Neural progenitor cell (in vitro differentiated cells): ENCODE data around the gene DYNLRB1.

Experiments used
- CTCF ChIP-seq: fragments of 200-600 bp; sonication (generic); IDR thresholded peaks from 2 replicates; pipeline ENCODE4 v1.5.1; 2017; ENCODE audit warnings: antibody characterized with exemption, mild to moderate bottlenecking
- EZH2 ChIP-seq: fragments of 200-600 bp; sonication (generic); IDR thresholded peaks from 2 replicates; pipeline ENCODE4 v1.6.1; 2017; ENCODE audit warnings: antibody characterized with exemption, mild to moderate bottlenecking, moderate library complexity

DNA sequence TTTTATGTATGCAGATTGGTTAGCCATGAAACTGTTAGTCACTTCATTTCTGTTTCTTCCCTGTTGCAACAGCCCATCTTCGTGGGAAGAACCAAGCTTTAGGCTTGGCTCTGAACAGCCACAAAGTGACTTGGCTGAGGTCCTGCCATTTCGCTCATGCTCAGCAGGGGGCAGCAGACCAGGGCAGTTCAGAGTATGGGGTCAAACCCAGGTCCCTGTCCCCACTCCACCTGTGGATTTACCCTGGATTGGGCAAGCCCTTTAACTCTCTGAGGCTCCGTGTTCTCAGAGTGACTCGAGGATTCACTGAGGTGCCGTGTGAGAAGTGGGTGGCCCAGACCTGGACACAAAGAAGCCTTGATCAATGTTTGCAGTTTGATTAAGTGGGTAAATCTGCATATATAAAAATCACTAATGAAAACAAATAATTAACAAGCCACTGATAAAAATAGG, 22.5 kb downstream of the DYNLRB1 start:
- TF ChIP-seq CTCF (peak; percentile 79), EZH2 (no peak)
